Muscle of leg (tissue), 11 donors: ENCODE results near the gene RASAL2. TPM values are rescaled to one million over a fixed set of nuclear protein-coding genes. Genes with fewer than 3 reads are reported as not detected.

Experiments used
- DNase-seq: peaks from one replicate; pipeline ENCODE4 v3.0.0; 2013
- H3K27ac ChIP-seq: one replicate; pipeline ENCODE4 v1.5.1; 2013; ENCODE audit warnings: mild to moderate bottlenecking, low read length, control low read depth
- H3K27me3 ChIP-seq: one replicate; pipeline ENCODE4 v1.6.1; 2013; ENCODE audit warnings: low read length; ENCODE audit not compliant: control insufficient read depth, insufficient read depth
- H3K36me3 ChIP-seq: one replicate; pipeline ENCODE4 v1.6.1; 2013; ENCODE audit warnings: low read length; ENCODE audit not compliant: control insufficient read depth, insufficient read depth
- H3K4me1 ChIP-seq: one replicate; pipeline ENCODE4 v1.6.1; 2013; ENCODE audit warnings: low read length; ENCODE audit not compliant: control insufficient read depth, insufficient read depth
- H3K4me3 ChIP-seq: one replicate; pipeline ENCODE4 v1.5.1; 2013; ENCODE audit warnings: low read length, control low read depth
- H3K9me3 ChIP-seq: replicated peaks from 2 replicates; pipeline ENCODE4 v1.6.1; 2013; ENCODE audit warnings: low read depth, low read length; ENCODE audit not compliant: control insufficient read depth
- WGBS: methylation state at CpG from one replicate; pipeline ENCODE4 v1.1.5; 2013; ENCODE audit warnings: missing lambda C conversion rate; ENCODE audit not compliant: insufficient coverage; 5-methylcytosine and 5-hydroxymethylcytosine counted together
- polyA plus RNA-seq, 8 donors: library from polyadenylated mRNA; unstranded; fragments of 120-200 nt; gene quantifications; one replicate each; pipeline versions ENCODE4 v1.2.1 to v1.2.3, GENCODE V29; 2013; ENCODE audit warnings: inconsistent platforms in 1 of 8, low replicate concordance in 1 of 8; ENCODE audit not compliant: insufficient read length in 8 of 8, insufficient read depth in 1 of 8
- total RNA-seq: library from RNA; stranded (reverse); fragments of 120-200 nt; gene quantifications from one replicate; pipeline ENCODE4 v1.2.4, GENCODE V29; 2013

RASAL2 gene
- total and polyA plus RNA-seq, 9 donors, result 8.5 to 16.7 (median 13.1) TPM

GRCh38 chr1:178127482-178128191 lies 33.7 kb downstream of the RASAL2 start:
- WGBS, result no CpG with 5 or more reads among the region's 2 CpGs
- no peaks in the 10 kb centered on the region for H3K9me3 ChIP-seq
- H3K4me1 ChIP-seq, result no peaks in the 10 kb centered on the region

GRCh38 chr1:178133239-178133989 lies 39.5 kb downstream of the RASAL2 start:
- Histone ChIP-seq H3K4me3 (no peak overlapping the region), H3K4me1 (no peaks in the 10 kb centered on the region), H3K27ac (no peak overlapping the region), H3K27me3 (no peaks in the 10 kb centered on the region), H3K36me3 (peaks cover 2% of the 10 kb centered on the region), H3K9me3 (no peaks in the 10 kb centered on the region)
- no CpG with 5 or more reads among the region's 3 CpGs for WGBS
- no peak for DNase-seq

More at GRCh38 chr1:178127482-178128191, 33.7 kb downstream of the RASAL2 start:
- no peaks in the 10 kb centered on the region for H3K27me3 ChIP-seq
- H3K36me3 ChIP-seq, result no peaks in the 10 kb centered on the region
- H3K27ac ChIP-seq, result no peak overlapping the region
- no peak for DNase-seq
- H3K4me3 ChIP-seq, result no peak overlapping the region

GRCh38 chr1:178134061-178134460 lies 40.2 kb downstream of the RASAL2 start:
- no peaks in the 10 kb centered on the region for H3K9me3 ChIP-seq
- peak; percentile 73 for DNase-seq
- no peak overlapping the region for H3K4me3 ChIP-seq
- WGBS, result 92% methylated on average over 2 of the region's 2 CpGs
- H3K36me3 ChIP-seq, result peaks cover 2% of the 10 kb centered on the region
- no peaks in the 10 kb centered on the region for H3K27me3 ChIP-seq
- no peaks in the 10 kb centered on the region for H3K4me1 ChIP-seq
- H3K27ac ChIP-seq, result no peak overlapping the region

GRCh38 chr1:178137238-178137637 lies 43.3 kb downstream of the RASAL2 start:
- no peaks in the 10 kb centered on the region for H3K27me3 ChIP-seq
- H3K36me3 ChIP-seq, result peaks cover 2% of the 10 kb centered on the region
- no peak overlapping the region for H3K4me3 ChIP-seq
- DNase-seq, result peak; percentile 61
- H3K27ac ChIP-seq, result no peak overlapping the region
- no peaks in the 10 kb centered on the region for H3K9me3 ChIP-seq
- WGBS, result no CpG with 5 or more reads among the region's 2 CpGs
- no peaks in the 10 kb centered on the region for H3K4me1 ChIP-seq

DNA sequence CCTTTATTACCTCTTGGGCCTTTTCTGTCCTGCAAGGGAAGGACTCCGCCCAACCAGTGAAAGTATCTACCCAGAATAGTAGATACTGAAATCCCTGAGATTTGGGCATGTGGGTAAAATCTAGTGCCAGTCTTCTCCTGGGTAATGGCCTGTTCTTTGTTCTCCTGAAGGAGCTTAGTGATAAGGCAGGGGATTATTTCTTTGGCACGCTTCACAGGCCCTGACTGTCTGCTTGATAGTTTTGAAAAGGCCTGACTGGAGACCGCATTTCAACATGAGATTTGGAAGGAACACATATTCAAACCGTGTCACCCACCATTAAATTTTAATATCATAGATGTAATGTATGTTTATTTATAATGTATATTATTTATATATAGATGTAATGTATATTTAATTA lies 48.9 kb downstream of the RASAL2 start:
- DNase-seq, result no peak
- no CpG with 5 or more reads among the region's 4 CpGs for WGBS
- H3K4me1 ChIP-seq, result no peaks in the 10 kb centered on the region
- no peak overlapping the region for H3K4me3 ChIP-seq
- no peaks in the 10 kb centered on the region for H3K9me3 ChIP-seq
- H3K27ac ChIP-seq, result no peak overlapping the region
- no peaks in the 10 kb centered on the region for H3K36me3 ChIP-seq
- no peaks in the 10 kb centered on the region for H3K27me3 ChIP-seq

DNA sequence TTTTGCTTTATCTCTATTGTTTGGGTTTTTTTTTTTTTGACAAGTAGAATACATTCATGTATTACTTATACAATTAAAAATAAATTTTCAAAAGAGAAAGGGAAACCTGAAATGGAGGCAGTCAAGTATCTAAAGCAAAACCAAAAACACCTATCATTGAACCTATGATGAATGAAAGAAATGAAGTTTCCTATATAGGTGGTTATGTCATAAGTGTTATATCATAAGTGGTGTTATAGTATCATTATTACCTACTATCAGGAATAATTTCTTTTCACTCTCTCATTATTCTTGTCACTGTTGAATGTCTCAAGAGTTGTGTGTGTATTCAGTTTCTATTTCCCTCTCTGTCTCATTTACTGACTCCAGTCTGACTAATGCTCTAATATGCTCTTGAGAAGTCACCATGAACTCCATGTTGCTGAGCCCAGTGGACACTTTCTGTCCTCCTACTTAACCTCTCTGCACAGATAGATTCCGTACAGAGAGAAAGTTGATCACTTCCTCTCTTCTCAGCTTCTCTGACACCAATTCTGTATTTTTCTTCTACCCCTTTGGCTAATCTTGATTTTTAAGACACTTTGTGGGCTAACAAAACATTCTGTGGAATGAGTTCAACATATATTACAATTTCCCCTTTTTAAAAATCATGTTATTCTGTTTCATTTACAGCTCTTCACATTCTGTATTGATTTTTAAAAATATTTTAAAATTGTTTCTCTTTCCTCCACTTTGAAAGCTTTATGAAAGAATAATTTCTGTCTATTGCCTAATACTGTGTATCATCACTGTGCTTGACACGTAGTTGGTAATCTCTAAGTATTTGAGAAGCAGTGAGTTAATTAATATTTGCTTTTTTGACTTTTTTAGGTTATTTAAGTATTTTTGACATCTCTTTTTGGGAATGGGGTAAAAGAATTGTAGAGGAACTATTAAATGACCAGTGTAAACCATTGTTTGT lies 50.1 kb downstream of the RASAL2 start:
- Histone ChIP-seq H3K36me3 (no peaks in the 10 kb centered on the region), H3K4me3 (no peak overlapping the region), H3K9me3 (no peaks in the 10 kb centered on the region), H3K4me1 (no peaks in the 10 kb centered on the region), H3K27ac (no peak overlapping the region), H3K27me3 (no peaks in the 10 kb centered on the region)
- DNase-seq, result no peak
- 71% methylated on average over 1 of the region's 2 CpGs for WGBS

DNA sequence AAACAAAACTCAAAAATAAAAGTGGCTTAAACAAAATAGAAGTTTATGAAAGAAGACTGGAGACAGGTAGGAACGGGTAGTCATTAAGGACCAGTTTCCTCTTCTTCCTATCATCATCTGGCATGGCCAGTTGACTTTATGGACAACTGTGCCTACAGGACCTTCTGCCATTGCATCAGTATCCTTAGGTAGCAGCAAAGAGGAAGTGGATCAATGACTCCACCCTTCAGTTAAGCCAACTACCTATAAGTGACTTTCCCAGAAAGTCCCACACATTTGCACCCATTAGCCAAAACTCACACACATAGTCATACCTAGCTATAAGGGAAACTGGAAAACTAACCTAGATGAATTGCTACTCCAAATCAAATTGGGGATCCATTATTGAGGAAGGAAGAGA lies 51.7 kb downstream of the RASAL2 start:
- DNase-seq, result no peak
- WGBS, result no CpG with 5 or more reads among the region's 1 CpG
- H3K4me1 ChIP-seq, result no peaks in the 10 kb centered on the region
- H3K36me3 ChIP-seq, result no peaks in the 10 kb centered on the region
- H3K4me3 ChIP-seq, result no peak overlapping the region
- no peaks in the 10 kb centered on the region for H3K27me3 ChIP-seq
- no peaks in the 10 kb centered on the region for H3K9me3 ChIP-seq
- H3K27ac ChIP-seq, result no peak overlapping the region

GRCh38 chr1:178146436-178146835 lies 52.5 kb downstream of the RASAL2 start:
- no peak for DNase-seq
- no CpG with 5 or more reads among the region's 2 CpGs for WGBS
- H3K4me1 ChIP-seq, result no peaks in the 10 kb centered on the region

GRCh38 chr1:178150610-178151009 lies 56.7 kb downstream of the RASAL2 start:
- DNase-seq, result no peak
- no peaks in the 10 kb centered on the region for H3K9me3 ChIP-seq
- no peaks in the 10 kb centered on the region for H3K36me3 ChIP-seq
- H3K4me3 ChIP-seq, result no peak overlapping the region
- no peaks in the 10 kb centered on the region for H3K27me3 ChIP-seq
- no peak overlapping the region for H3K27ac ChIP-seq
- no CpG with 5 or more reads among the region's 1 CpG for WGBS
- no peaks in the 10 kb centered on the region for H3K4me1 ChIP-seq

More at GRCh38 chr1:178146436-178146835, 52.5 kb downstream of the RASAL2 start:
- H3K27ac ChIP-seq, result no peak overlapping the region
- H3K4me3 ChIP-seq, result no peak overlapping the region
- no peaks in the 10 kb centered on the region for H3K27me3 ChIP-seq
- no peaks in the 10 kb centered on the region for H3K36me3 ChIP-seq
- no peaks in the 10 kb centered on the region for H3K9me3 ChIP-seq

- Histone ChIP-seq H3K9me3 (no peaks in the 10 kb centered on the region), H3K27me3 (no peaks in the 10 kb centered on the region), H3K4me1 (no peaks in the 10 kb centered on the region), H3K4me3 (no peak overlapping the region), H3K27ac (no peak overlapping the region), H3K36me3 (no peaks in the 10 kb centered on the region)
- DNase-seq, result no peak
- WGBS, result 29% methylated on average over 1 of the region's 1 CpG
Observed at GRCh38 chr1:178151831-178152230, 57.9 kb downstream of the RASAL2 start.
